ENCODE data around the gene STX18.
A peak's percentile ranks its signal among the peaks of the same experiment; 100 is the strongest.
"Not testable (repeated sequence)": the region's sequence is repeated elsewhere in the genome, so short reads cannot be mapped to it uniquely, and the experiment has no call there.

Gene STX18

GRCh38 chr4:4541661-4542570 lies at the start of gene STX18:
STX18 (minus strand) TSS chr4:4542048; CDS start chr4:4541964, 84 bp downstream.
- peak; percentile 89 for DNase-seq

DNA sequence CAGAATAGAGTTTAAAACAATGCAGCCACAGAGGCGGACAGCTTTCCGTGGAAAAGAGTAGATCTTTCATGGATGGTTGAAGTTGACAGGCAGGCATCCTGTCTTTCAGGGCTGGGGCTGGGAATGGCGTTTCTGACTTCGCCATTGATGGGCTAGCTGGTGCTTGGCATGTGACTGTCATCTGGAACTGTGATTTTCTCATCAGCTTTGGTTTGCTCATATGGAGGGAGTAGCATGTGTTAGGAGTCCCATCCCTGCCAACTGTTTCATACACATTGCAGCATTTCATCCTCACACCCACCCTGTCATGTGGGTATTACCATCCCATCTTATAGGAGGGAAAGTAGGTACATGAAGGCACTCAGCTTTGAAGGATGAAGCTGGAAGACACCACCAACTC lies 49.2 kb upstream of the STX18 start:
- DNase-seq = no peak

DNA sequence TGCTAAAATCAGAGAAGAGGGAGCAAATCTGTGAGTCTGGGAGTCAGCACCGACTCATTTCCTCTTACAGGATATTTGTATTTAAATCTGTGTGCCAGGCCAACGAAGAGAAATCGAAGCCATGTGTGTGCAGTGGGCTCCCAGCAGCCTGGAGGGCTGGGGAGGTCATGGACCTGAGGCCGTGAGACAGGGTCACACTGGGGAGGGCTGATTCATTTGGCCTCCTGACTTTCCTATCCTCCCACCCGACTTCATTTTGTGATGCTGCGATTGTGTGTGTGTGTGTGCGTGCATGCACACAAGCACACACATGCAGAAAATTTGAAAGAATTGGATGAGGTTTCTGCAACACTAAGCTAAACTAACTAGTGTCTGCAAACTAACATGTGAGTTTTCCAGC lies 48.7 kb upstream of the STX18 start:
- DNase-seq = no peak

GRCh38 chr4:4585012-4585670 lies 43.3 kb upstream of the STX18 start:
- no peak for DNase-seq

DNA sequence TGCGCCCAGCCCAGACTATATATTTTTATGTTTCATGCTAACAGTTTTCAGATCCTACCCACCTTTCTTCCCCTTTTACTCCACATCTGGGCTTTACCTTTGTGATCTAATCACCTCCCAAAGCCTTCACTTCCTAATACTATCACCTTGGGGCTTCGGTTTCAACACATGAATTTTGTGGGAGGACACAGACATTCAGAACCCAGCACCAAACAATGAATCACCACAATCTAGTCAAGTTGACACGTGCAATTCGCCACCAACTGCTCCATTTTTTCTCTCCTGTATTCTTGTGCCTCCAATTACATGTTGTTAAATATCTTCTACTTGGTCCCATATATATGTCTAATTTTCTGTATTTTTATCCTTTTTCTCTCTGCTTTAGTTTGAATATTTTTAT lies 41.8 kb upstream of the STX18 start:
- no peak for DNase-seq

GRCh38 chr4:4582653-4583052 lies 40.8 kb upstream of the STX18 start:
- DNase-seq = no peak

DNA sequence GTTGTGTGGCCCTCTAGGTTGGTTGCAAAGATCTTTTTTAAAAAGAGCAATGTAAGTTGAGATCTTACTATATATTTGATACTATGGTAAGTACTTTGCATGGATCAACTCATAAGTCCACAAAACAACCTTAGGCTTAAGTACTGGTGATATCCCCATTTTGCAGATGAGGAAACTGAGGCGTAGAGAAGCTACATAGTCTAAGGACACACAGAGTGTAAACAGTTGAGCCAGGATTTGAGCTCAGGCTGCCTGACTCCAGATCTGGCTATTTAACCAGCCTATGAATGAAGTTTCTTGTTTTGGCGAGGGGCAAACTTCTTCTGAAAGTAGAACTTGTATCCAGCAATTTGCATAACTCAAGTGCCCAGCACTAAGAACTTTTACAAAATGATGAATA lies 38.6 kb upstream of the STX18 start:
- DNase-seq = no peak

- no peak for DNase-seq
Measured at GRCh38 chr4:4578981-4579380, 37.1 kb upstream of the STX18 start.

DNA sequence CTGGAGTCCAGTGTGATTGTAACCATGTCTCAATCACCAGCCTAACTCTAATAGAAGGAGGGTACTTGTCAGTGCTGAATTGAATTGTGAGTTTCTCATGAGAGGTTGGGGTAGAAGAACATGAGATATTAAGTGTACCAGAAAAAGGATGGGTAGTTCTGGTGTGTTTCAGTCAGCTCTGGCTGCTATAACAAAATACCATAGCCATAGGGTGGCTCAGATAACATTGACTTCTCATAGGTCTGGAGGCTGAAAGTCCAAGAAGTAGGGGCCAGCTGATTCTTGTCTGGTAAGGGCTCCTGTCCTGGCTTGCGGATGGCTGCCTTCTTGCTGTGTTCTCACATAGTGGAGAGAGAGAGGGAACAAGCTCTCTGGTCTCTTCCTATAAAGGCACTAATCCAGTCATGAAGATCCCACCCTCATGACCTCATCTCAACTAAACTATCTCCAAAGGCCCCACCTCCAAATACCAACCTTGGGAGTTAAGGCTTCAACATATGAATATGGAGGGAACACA lies 35.6 kb upstream of the STX18 start:
- DNase-seq = no peak

GRCh38 chr4:4575284-4576211 lies 33.7 kb upstream of the STX18 start:
- peak; percentile 59 for DNase-seq

DNA sequence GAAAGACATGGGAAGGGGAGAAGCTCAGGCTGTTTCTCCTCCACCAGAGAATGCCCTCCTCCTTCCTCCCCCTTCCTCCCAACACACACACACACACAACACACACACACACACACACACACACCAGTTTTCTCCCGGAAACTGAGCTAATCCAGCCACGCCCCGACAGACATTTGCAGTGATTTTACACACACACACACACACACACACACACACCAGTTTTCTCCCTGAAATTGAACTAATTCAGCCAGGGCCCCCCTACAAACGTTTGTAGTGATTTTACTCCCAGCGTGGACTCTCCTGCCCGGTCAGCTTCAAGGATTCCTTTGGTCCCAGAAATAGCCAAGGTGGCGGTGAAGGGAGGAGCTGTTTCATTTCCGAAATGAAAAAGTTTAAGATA lies 32.9 kb upstream of the STX18 start:
- DNase-seq = no peak

- no peak for DNase-seq
Measured at GRCh38 chr4:4574052-4574451, 32.2 kb upstream of the STX18 start.

- no peak for DNase-seq
Measured at GRCh38 chr4:4572821-4573220, 31.0 kb upstream of the STX18 start.

- DNase-seq = not testable (repeated sequence)
Measured at GRCh38 chr4:4569861-4570260, 28.0 kb upstream of the STX18 start.

DNA sequence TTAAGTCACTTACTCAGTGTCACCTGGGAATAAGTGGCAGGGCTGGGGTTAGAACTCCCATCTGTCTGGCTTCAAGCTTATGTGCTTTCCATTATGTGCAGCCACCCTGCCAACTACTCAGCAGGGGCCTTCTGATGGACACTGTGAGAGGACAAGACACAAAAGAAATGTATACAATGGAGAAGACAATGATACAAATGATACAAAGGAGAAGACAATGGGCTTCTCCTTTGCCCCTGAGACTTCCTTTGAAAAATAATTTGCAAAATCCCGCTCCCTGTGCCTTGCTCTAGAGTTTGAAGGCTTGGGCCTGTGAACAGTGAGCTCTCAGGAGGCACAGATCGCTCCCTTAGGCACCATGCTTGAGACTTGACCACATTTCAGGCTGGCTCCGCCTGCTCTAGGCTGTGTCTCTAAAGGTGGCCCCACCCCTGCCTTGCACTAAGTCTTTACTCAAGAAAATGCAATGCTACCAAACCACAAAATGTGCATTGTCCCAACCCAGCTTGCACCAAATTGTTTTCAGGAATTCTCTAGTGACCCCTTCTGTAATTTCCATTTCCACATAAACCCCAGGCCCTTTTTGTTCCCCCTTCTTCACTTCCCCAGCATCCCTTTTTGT lies 27.1 kb upstream of the STX18 start:
- no peak for DNase-seq

DNA sequence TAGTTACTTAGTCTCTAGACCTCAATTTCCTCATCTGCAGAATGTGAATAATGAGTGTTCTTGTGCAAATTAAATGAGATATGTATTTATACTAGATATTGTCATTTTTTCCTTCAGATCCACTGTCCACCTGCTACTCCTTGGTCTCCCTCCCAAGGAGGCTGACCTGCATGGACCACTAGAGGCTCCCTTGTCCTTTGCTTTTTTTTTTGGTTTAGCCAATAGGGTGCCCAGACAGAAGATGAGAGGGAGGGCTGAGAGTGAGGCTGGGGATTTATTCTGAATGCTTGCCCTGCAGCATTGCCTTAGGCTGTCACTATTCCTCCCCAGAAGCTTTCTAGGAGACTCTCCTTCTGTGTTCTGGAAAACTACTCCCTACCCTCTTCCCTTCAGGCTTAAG lies 24.5 kb upstream of the STX18 start:
- DNase-seq = not testable (repeated sequence)

GRCh38 chr4:4564522-4564921 lies 22.7 kb upstream of the STX18 start:
- DNase-seq = no peak

GRCh38 chr4:4560642-4561041 lies 18.8 kb upstream of the STX18 start:
- no peak for DNase-seq

DNA sequence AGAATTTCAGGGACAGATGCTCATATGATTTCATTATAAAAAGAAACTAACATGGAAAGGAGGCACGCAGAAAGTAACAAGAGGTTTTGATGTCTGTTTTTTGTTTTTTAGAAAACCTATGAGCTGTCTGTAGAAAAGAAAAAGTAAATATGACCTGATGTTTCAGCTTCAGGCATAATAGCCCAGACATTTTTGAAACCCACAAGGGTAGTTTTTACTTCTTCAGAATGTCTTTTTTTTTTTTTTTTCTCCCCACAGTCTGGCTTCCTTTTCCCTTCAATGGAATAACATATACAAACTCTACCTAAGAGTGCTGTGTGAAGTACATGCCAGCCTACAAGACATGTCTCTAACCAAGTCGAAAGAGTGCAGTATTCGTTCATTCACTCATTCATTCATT lies 18.3 kb upstream of the STX18 start:
- DNase-seq = no peak

- DNase-seq = no peak
Measured at GRCh38 chr4:4559596-4559995, 17.7 kb upstream of the STX18 start.

GRCh38 chr4:4558881-4559280 lies 17.0 kb upstream of the STX18 start:
- DNase-seq = no peak

GRCh38 chr4:4555916-4556315 lies 14.1 kb upstream of the STX18 start:
- DNase-seq = no peak

DNA sequence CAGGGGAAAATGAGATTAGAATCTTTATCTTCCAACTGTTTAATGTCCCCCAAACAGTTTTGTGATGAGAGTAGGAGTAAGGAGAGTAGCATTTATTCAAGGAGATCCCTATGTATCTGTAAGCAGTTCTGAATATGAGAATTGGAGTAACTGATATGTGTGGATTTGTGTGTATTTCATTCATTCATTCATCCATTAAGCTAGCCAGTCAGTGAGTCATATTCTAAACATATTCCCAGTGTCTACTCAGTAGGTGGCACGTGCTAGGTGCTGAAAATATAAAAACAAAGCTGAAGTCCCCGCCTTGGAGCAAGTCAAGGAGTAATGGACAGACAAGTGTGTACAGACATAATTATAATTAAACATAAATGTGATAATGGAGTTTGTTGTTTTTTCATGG lies 12.4 kb upstream of the STX18 start:
- DNase-seq = no peak

Data from stimulated activated CD4-positive, alpha-beta T cell treated with anti-CD3 and anti-CD28 coated beads, Interleukin-4, amount 100 ng/mL, for 24 hours (primary cell).